ENCODE measurements around the gene HAUS7.

HAUS7 gene

DNA sequence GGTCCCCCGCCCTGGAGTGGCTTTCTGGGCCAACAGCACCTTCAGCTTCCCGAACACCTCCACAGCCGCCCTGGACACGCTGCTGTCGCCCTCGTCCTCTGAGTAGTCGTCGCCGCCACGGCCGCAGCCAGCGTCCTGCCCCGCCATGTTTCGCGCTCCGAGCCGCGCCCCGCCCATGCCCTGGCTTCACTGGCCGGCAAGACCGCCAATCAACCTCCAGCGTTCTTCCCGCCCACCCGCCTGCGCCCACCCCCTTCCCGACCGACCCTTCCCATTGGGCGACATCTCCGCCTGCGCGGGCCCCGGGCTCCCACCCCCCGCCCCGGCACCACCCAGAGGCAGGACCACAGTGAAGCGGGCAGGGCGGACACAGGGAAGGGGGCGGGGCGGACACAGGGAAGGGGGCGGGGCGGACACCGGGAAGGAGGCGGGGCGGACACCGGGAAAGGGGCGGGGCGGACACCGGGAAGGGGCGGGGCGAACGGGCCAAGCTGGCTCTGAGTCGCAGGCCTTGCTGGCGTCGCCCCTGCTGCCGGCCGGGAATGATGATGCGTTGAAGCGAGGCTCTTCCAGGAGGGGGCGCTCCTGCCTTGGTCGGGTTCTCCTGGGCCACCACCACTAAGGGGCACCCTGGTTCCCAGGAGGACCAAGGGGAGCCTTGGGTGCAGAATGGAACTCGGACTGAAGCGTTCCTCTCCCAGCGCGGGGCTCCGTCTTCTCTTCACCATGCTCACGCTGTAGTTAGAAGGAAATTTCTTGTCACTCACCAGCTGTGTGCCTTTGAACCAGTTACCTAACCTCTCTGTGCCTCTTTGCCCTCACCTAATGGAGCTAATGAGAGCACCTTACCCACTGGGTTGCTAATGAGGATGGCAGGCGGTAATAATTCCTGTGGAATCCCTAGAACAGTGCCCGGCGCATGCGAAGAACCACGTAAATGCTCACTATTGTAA, at the start of gene HAUS7:
Gene HAUS7 (minus strand): TSS at position 166 of the 953 bp plus-strand sequence. CDS start 19 bp downstream, at position 147.
- H3K36me3 ChIP-seq (ENCODE audit: insufficient read depth, low read length): no peaks in the 10 kb centered on the region
- H2AFZ ChIP-seq (ENCODE audit: low read length, unreplicated experiment): peak within 1 kb of the TSS; percentile 38
- no peaks in the 10 kb centered on the region for H3K27me3 ChIP-seq (ENCODE audit: insufficient read depth, low read length)
- no peak within 1 kb of the TSS; the same call in 1 of the 2 replicates for H3K27ac ChIP-seq (ENCODE audit: low read depth, low read length)
- H3K79me2 ChIP-seq (ENCODE audit: control insufficient read depth, insufficient read depth, low read length, unreplicated experiment): peaks cover 2% of the 10 kb centered on the region
- H3K4me1 ChIP-seq (ENCODE audit: control insufficient read depth, insufficient read depth, low read length, unreplicated experiment): peaks cover 12% of the 10 kb centered on the region
- peak within 1 kb of the TSS; percentile 93 for H3K4me3 ChIP-seq (ENCODE audit: low read depth, low read length)

- Histone ChIP-seq H3K4me3 (ENCODE audit: low read depth, low read length) (no peak overlapping the region), H2AFZ (ENCODE audit: low read length, unreplicated experiment) (no peak overlapping the region), H3K27ac (ENCODE audit: low read depth, low read length) (no peak overlapping the region), H3K79me2 (ENCODE audit: control insufficient read depth, insufficient read depth, low read length, unreplicated experiment) (no peaks in the 10 kb centered on the region), H3K4me1 (ENCODE audit: control insufficient read depth, insufficient read depth, low read length, unreplicated experiment) (peaks cover 16% of the 10 kb centered on the region), H3K36me3 (ENCODE audit: insufficient read depth, low read length) (no peaks in the 10 kb centered on the region), H3K27me3 (ENCODE audit: insufficient read depth, low read length) (peaks cover 19% of the 10 kb centered on the region)
Observed at GRCh38 chrX:153519569-153520286, 49.4 kb upstream of the HAUS7 start.

- Histone ChIP-seq H2AFZ (ENCODE audit: low read length, unreplicated experiment) (no peak overlapping the region), H3K4me1 (ENCODE audit: control insufficient read depth, insufficient read depth, low read length, unreplicated experiment) (peaks cover 16% of the 10 kb centered on the region), H3K27ac (ENCODE audit: low read depth, low read length) (no peak overlapping the region), H3K36me3 (ENCODE audit: insufficient read depth, low read length) (no peaks in the 10 kb centered on the region), H3K27me3 (ENCODE audit: insufficient read depth, low read length) (peaks cover 19% of the 10 kb centered on the region), H3K79me2 (ENCODE audit: control insufficient read depth, insufficient read depth, low read length, unreplicated experiment) (no peaks in the 10 kb centered on the region), H3K4me3 (ENCODE audit: low read depth, low read length) (no peak overlapping the region)
Observed at GRCh38 chrX:153517946-153518834, 47.8 kb upstream of the HAUS7 start.

- no peak within 1 kb of the TSS for H3K4me3 ChIP-seq (ENCODE audit: low read depth, low read length)
- H3K79me2 ChIP-seq (ENCODE audit: control insufficient read depth, insufficient read depth, low read length, unreplicated experiment): no peaks in the 10 kb centered on the region
- peaks cover 19% of the 10 kb centered on the region for H3K27me3 ChIP-seq (ENCODE audit: insufficient read depth, low read length)
Observed at GRCh38 chrX:153517423-153517822, 47.0 kb upstream of the HAUS7 start, which contains the start of gene ATP2B3. Gene ATP2B3 (plus strand): TSS chrX:153517642. CDS start chrX:153536248, 18,606 bp downstream.

GRCh38 chrX:153516073-153516472, 45.7 kb upstream of the HAUS7 start:
- peaks cover 10% of the 10 kb centered on the region for H3K4me1 ChIP-seq (ENCODE audit: control insufficient read depth, insufficient read depth, low read length, unreplicated experiment)
- H3K27me3 ChIP-seq (ENCODE audit: insufficient read depth, low read length): peaks cover 19% of the 10 kb centered on the region
- no peaks in the 10 kb centered on the region for H3K36me3 ChIP-seq (ENCODE audit: insufficient read depth, low read length)
- H2AFZ ChIP-seq (ENCODE audit: low read length, unreplicated experiment): no peak overlapping the region
- H3K79me2 ChIP-seq (ENCODE audit: control insufficient read depth, insufficient read depth, low read length, unreplicated experiment): no peaks in the 10 kb centered on the region
- no peak overlapping the region for H3K4me3 ChIP-seq (ENCODE audit: low read depth, low read length)
- H3K27ac ChIP-seq (ENCODE audit: low read depth, low read length): no peak overlapping the region

More at GRCh38 chrX:153517423-153517822, 47.0 kb upstream of the HAUS7 start, which contains the start of gene ATP2B3:
- Histone ChIP-seq H3K4me1 (ENCODE audit: control insufficient read depth, insufficient read depth, low read length, unreplicated experiment) (peaks cover 16% of the 10 kb centered on the region), H3K36me3 (ENCODE audit: insufficient read depth, low read length) (no peaks in the 10 kb centered on the region), H2AFZ (ENCODE audit: low read length, unreplicated experiment) (no peak within 1 kb of the TSS), H3K27ac (ENCODE audit: low read depth, low read length) (no peak within 1 kb of the TSS)

DNA sequence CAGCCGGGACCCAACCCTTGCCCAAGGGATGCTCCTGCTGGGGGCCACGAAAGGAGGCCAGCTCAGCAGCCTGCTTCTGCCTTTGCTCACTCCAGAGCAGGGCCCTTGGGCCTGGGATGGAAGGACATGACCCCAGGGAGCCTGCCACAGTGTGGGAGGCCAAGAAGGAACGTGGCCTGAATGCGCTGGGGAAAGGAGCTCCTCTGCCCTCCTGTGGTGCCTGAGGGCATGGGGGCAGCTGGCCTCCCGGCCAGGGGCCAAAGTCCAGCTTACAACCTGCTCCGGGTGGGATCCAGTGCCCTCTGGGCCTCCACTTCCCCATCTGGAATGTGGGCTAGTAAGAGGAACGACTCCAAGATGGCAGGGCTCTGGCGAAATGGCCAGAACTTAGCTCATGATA, 45.1 kb upstream of the HAUS7 start:
- Histone ChIP-seq H3K4me3 (ENCODE audit: low read depth, low read length) (no peak overlapping the region), H3K36me3 (ENCODE audit: insufficient read depth, low read length) (no peaks in the 10 kb centered on the region)

GRCh38 chrX:153514259-153514658, 43.9 kb upstream of the HAUS7 start:
- no peak overlapping the region for H2AFZ ChIP-seq (ENCODE audit: low read length, unreplicated experiment)
- H3K36me3 ChIP-seq (ENCODE audit: insufficient read depth, low read length): no peaks in the 10 kb centered on the region
- H3K4me1 ChIP-seq (ENCODE audit: control insufficient read depth, insufficient read depth, low read length, unreplicated experiment): no peaks in the 10 kb centered on the region
- H3K4me3 ChIP-seq (ENCODE audit: low read depth, low read length): no peak overlapping the region
- peaks cover 19% of the 10 kb centered on the region for H3K27me3 ChIP-seq (ENCODE audit: insufficient read depth, low read length)
- H3K27ac ChIP-seq (ENCODE audit: low read depth, low read length): no peak overlapping the region
- H3K79me2 ChIP-seq (ENCODE audit: control insufficient read depth, insufficient read depth, low read length, unreplicated experiment): no peaks in the 10 kb centered on the region

More for the DNA sequence above, 45.1 kb upstream of the HAUS7 start:
- H3K27ac ChIP-seq (ENCODE audit: low read depth, low read length): no peak overlapping the region
- H2AFZ ChIP-seq (ENCODE audit: low read length, unreplicated experiment): no peak overlapping the region
- peaks cover 19% of the 10 kb centered on the region for H3K27me3 ChIP-seq (ENCODE audit: insufficient read depth, low read length)
- no peaks in the 10 kb centered on the region for H3K79me2 ChIP-seq (ENCODE audit: control insufficient read depth, insufficient read depth, low read length, unreplicated experiment)
- H3K4me1 ChIP-seq (ENCODE audit: control insufficient read depth, insufficient read depth, low read length, unreplicated experiment): peaks cover 5% of the 10 kb centered on the region

DNA sequence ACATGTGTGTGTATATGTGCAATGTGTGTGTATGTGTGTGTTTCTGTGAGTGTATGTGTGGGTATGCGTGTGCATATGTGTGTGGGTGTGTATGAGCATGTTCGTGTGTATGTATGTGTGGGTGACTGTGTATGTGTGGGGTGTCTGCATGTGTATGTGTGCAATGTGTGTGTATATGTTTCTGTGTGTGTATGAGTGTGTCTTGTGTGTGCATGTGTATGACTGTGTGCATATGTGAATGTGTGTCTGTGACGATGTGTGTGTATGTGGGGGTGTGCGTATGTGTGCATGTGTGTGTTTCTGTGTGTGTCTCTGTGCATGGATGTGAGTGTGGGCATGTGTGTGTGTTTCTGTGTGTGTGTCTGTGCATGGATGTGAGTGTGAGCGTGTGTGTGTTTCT, 42.9 kb upstream of the HAUS7 start:
- no peak overlapping the region for H3K27ac ChIP-seq (ENCODE audit: low read depth, low read length)
- H3K4me3 ChIP-seq (ENCODE audit: low read depth, low read length): no peak overlapping the region
- no peaks in the 10 kb centered on the region for H3K79me2 ChIP-seq (ENCODE audit: control insufficient read depth, insufficient read depth, low read length, unreplicated experiment)
- H3K27me3 ChIP-seq (ENCODE audit: insufficient read depth, low read length): peaks cover 11% of the 10 kb centered on the region
- H3K4me1 ChIP-seq (ENCODE audit: control insufficient read depth, insufficient read depth, low read length, unreplicated experiment): no peaks in the 10 kb centered on the region
- H2AFZ ChIP-seq (ENCODE audit: low read length, unreplicated experiment): no peak overlapping the region
- no peaks in the 10 kb centered on the region for H3K36me3 ChIP-seq (ENCODE audit: insufficient read depth, low read length)

DNA sequence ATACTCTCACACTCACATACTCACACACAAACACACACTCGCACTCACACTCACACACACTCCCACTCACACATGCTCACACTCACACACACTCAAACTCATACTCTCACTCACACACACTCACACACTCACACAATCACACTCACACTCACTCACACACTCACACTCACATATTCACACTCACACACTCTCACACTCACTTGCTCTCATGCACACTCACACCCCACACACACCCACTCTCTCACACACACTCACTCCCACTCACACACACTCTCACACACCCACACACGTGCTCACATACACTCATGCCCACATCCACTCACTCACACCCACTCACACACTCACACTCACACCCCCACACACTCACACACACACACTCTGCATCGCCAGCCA, 42.1 kb upstream of the HAUS7 start:
- H3K4me1 ChIP-seq (ENCODE audit: control insufficient read depth, insufficient read depth, low read length, unreplicated experiment): no peaks in the 10 kb centered on the region

More for the DNA sequence above, 42.1 kb upstream of the HAUS7 start:
- no peaks in the 10 kb centered on the region for H3K36me3 ChIP-seq (ENCODE audit: insufficient read depth, low read length)
- no peak overlapping the region for H3K27ac ChIP-seq (ENCODE audit: low read depth, low read length)
- H3K27me3 ChIP-seq (ENCODE audit: insufficient read depth, low read length): peaks cover 8% of the 10 kb centered on the region
- H3K79me2 ChIP-seq (ENCODE audit: control insufficient read depth, insufficient read depth, low read length, unreplicated experiment): no peaks in the 10 kb centered on the region
- no peak overlapping the region for H2AFZ ChIP-seq (ENCODE audit: low read length, unreplicated experiment)
- H3K4me3 ChIP-seq (ENCODE audit: low read depth, low read length): no peak overlapping the region
